Measurements from ENCODE around the gene SYF2.

The SYF2 gene

DNA sequence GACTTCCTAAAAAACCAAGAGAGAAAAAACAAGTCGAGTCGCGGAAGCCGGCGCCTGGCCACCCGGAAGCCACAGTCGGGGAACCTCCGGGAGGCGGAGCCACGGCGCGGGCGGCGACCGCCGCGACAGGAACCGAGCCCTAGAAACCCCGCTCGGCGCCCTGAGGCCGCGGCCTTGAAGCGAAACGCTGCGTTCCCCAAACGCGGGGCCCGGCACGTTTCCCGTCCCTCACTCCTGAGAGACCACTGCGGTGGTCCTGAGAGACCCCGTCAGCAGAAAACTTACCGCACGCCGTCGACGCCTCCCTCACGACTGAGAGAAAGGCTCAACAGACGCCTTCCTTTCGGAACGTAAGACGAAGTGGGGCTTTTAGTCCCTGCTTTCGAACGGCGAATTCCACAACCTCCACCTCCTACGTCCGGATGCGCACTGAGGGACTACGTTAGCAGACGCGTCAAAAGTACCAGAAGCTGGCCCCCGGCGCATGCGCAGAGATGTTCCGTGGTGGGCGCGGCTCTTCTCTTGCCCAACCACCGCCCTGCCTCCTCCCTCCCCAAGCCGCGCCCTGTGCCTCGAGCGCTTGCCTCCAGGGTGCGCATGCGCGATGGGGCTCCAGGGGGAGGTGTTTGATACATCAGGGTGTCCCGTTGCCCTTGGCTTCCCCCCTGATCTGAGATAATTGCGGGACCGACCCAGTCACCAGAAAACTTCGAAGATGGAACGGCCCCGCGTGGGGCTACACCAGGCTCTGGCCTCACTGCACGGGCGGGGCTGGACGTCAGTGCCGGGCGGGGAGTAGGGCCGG is 14.9 kb upstream of the SYF2 start, which contains the start of gene RSRP1 (continued):
- TF ChIP-seq, protein P1, sequence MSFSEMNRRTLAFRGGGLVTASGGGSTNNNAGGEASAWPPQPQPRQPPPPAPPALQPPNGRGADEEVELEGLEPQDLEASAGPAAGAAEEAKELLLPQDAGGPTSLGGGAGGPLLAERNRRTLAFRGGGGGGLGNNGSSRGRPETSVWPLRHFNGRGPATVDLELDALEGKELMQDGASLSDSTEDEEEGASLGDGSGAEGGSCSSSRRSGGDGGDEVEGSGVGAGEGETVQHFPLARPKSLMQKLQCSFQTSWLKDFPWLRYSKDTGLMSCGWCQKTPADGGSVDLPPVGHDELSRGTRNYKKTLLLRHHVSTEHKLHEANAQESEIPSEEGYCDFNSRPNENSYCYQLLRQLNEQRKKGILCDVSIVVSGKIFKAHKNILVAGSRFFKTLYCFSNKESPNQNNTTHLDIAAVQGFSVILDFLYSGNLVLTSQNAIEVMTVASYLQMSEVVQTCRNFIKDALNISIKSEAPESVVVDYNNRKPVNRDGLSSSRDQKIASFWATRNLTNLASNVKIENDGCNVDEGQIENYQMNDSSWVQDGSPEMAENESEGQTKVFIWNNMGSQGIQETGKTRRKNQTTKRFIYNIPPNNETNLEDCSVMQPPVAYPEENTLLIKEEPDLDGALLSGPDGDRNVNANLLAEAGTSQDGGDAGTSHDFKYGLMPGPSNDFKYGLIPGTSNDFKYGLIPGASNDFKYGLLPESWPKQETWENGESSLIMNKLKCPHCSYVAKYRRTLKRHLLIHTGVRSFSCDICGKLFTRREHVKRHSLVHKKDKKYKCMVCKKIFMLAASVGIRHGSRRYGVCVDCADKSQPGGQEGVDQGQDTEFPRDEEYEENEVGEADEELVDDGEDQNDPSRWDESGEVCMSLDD (tag by site-specific recombination; IDR thresholded peaks at IDR 0.05), result peak; percentile 81
- no peak for TF ChIP-seq SALL2 (tag by site-specific recombination; IDR thresholded peaks at IDR 0.05; ENCODE audit: borderline replicate concordance)
- peak; percentile 79 for TF ChIP-seq ZNF184 (tag by site-specific recombination; IDR thresholded peaks at IDR 0.05)
- no peak for TF ChIP-seq GLI2 (tag by site-specific recombination; IDR thresholded peaks at IDR 0.05; ENCODE audit: borderline replicate concordance, low read depth)
- no peak for TF ChIP-seq ZNF292 (tag by site-specific recombination; IDR thresholded peaks at IDR 0.05; ENCODE audit: borderline replicate concordance, low read depth)
- no peak for TF ChIP-seq ATF2 (tag by site-specific recombination; IDR thresholded peaks at IDR 0.05; ENCODE audit: low read depth)
- no peak for TF ChIP-seq TRIM28 (IDR thresholded peaks at IDR 0.05; ENCODE audit: borderline replicate concordance, low read length)
- no peak for TF ChIP-seq ZNF280C (tag by site-specific recombination; IDR thresholded peaks at IDR 0.05)
- TF ChIP-seq REST (tag by site-specific recombination; IDR thresholded peaks at IDR 0.05), result peak; percentile 40; the same call in 1 of the 2 replicates
- no peak for TF ChIP-seq ZNF48 (tag by site-specific recombination; IDR thresholded peaks at IDR 0.05)
- no peak for TF ChIP-seq ZNF785 (tag by site-specific recombination; IDR thresholded peaks at IDR 0.05)
- no peak for TF ChIP-seq ZNF155 (tag by site-specific recombination; IDR thresholded peaks at IDR 0.05)
- no peak for TF ChIP-seq ZNF830 (tag by site-specific recombination; IDR thresholded peaks at IDR 0.05; ENCODE audit: low read depth)
- peak; percentile 98 for TF ChIP-seq ZBTB48 (tag by site-specific recombination; IDR thresholded peaks at IDR 0.05)
- TF ChIP-seq GLIS2 (tag by site-specific recombination; IDR thresholded peaks at IDR 0.05), result peak; percentile 79
- TF ChIP-seq PRDM4 (tag by site-specific recombination; IDR thresholded peaks at IDR 0.05), result peak; percentile 87
- no peak for TF ChIP-seq ZNF670 (tag by site-specific recombination; IDR thresholded peaks at IDR 0.05; ENCODE audit: low read depth)
- no peak; the same call in 1 of the 2 replicates for TF ChIP-seq ZNF639 (tag by site-specific recombination; IDR thresholded peaks at IDR 0.05)
- no peak for TF ChIP-seq ZNF658 (tag by site-specific recombination; IDR thresholded peaks at IDR 0.05)
- TF ChIP-seq SP2 (tag by site-specific recombination; IDR thresholded peaks at IDR 0.05), result peak; percentile 88
- TF ChIP-seq ZNF837 (tag by site-specific recombination; IDR thresholded peaks at IDR 0.05), result peak; percentile 73; the same call in 1 of the 2 replicates
- TF ChIP-seq SCRT1 (tag by site-specific recombination; IDR thresholded peaks at IDR 0.05; ENCODE audit: borderline replicate concordance), result no peak
- no peak for TF ChIP-seq ZNF777 (tag by site-specific recombination; IDR thresholded peaks at IDR 0.05; ENCODE audit: borderline replicate concordance)
- TF ChIP-seq ZNF354C (tag by site-specific recombination; IDR thresholded peaks at IDR 0.05; ENCODE audit: borderline replicate concordance, low read depth), result no peak
- TF ChIP-seq ZFP3 (tag by site-specific recombination; IDR thresholded peaks at IDR 0.05; ENCODE audit: low read depth), result no peak

Data from HEK293 (cell line).